Measurements from ENCODE around the gene ZNF180. TPM values are rescaled to one million over a fixed set of nuclear protein-coding genes. Genes with fewer than 3 reads are reported as not detected.
A peak's percentile ranks its signal among the peaks of the same experiment; 100 is the strongest.

ZNF180 gene
- total RNA-seq (1 to 10 TPM; 6.9 to 8.9 TPM), polyA plus RNA-seq (ENCODE audit: insufficient read depth, low read depth, low replicate concordance) (4.7 TPM)
- long read RNA-seq, donor 1, full-length matches to known transcripts = 4 of 4 reads
- long read RNA-seq, donor 1, partial matches to known transcripts = 0 of 4 reads
- long read RNA-seq, donor 1, other reads (novel, unspliced or antisense) = 0 of 4 reads
- long read RNA-seq, donor 2 = 0 reads

GRCh38 chr19:44499962-44500949 is at the start of gene ZNF180:
Gene ZNF180 (minus strand): TSS chr19:44500522. CDS start chr19:44497334, 3,188 bp downstream.
- peak; percentile 97 for DNase-seq
- Histone ChIP-seq H3K9me3 (no peaks in the 10 kb centered on the region), H3K4me3 (peak within 1 kb of the TSS; percentile 70 to 78), H3K36me3 (ENCODE audit: low read depth, missing control alignments) (no peaks in the 10 kb centered on the region), H3K4me1 (peaks cover 9% of the 10 kb centered on the region), H3K27me3 (no peaks in the 10 kb centered on the region), H3K27ac (peak within 1 kb of the TSS; percentile 71 to 83)
- no peak for TF ChIP-seq POLR2A (IDR thresholded peaks at IDR 0.05)
- TF ChIP-seq CTCF (IDR thresholded peaks at IDR 0.05) = peak; percentile 69 to 75 (median 71)
- intact Hi-C loops (cut with DNase I; ENCODE audit: low total_unique reads) = no loop called here
- 0% methylated on average over 16 to 74 of the region's 78 CpGs for WGBS, 2 donors

GRCh38 chr19:44549507-44549906 is 49.2 kb upstream of the ZNF180 start:
- Histone ChIP-seq H3K4me1 (no peaks in the 10 kb centered on the region), H3K27me3 (no peaks in the 10 kb centered on the region), H3K4me3 (no peak overlapping the region), H3K27ac (no peak overlapping the region), H3K9me3 (no peaks in the 10 kb centered on the region), H3K36me3 (ENCODE audit: low read depth, missing control alignments) (no peaks in the 10 kb centered on the region)
- WGBS, 2 donors = 94% methylated on average over 3 of the region's 3 CpGs
- DNase-seq = no peak
- intact Hi-C loops (cut with DNase I; ENCODE audit: low total_unique reads) = no loop called here
- no peak for TF ChIP-seq CTCF (IDR thresholded peaks at IDR 0.05)
- TF ChIP-seq POLR2A (IDR thresholded peaks at IDR 0.05) = no peak

GRCh38 chr19:44548736-44549135 is 48.4 kb upstream of the ZNF180 start:
- no peak overlapping the region for H3K27ac ChIP-seq
- WGBS, 2 donors = 82 to 84% methylated on average over 4 of the region's 4 CpGs
- DNase-seq = no peak
- H3K4me3 ChIP-seq = no peak overlapping the region
- H3K4me1 ChIP-seq = no peaks in the 10 kb centered on the region
- TF ChIP-seq POLR2A (IDR thresholded peaks at IDR 0.05) = no peak
- no peak for TF ChIP-seq CTCF (IDR thresholded peaks at IDR 0.05)
- H3K27me3 ChIP-seq = no peaks in the 10 kb centered on the region
- H3K36me3 ChIP-seq (ENCODE audit: low read depth, missing control alignments) = no peaks in the 10 kb centered on the region
- intact Hi-C loops (cut with DNase I; ENCODE audit: low total_unique reads) = no loop called here
- no peaks in the 10 kb centered on the region for H3K9me3 ChIP-seq

- Histone ChIP-seq H3K9me3 (no peaks in the 10 kb centered on the region), H3K36me3 (ENCODE audit: low read depth, missing control alignments) (no peaks in the 10 kb centered on the region), H3K27ac (no peak overlapping the region), H3K4me3 (no peak overlapping the region), H3K4me1 (no peaks in the 10 kb centered on the region), H3K27me3 (no peaks in the 10 kb centered on the region)
- TF ChIP-seq CTCF (IDR thresholded peaks at IDR 0.05) (no peak), POLR2A (IDR thresholded peaks at IDR 0.05) (no peak)
- DNase-seq = no peak
- intact Hi-C loops (cut with DNase I; ENCODE audit: low total_unique reads) = no loop called here
- WGBS, 2 donors = 74 to 79% methylated on average over 2 of the region's 2 CpGs
Observed at GRCh38 chr19:44544031-44544430, 43.7 kb upstream of the ZNF180 start.
